ENCODE measurements around the gene DDR2. TPM values are rescaled to one million over a fixed set of nuclear protein-coding genes. Genes with fewer than 3 reads are reported as not detected.

Gene DDR2
- total RNA-seq, 1 experiment from 2014 or later = 0.52 TPM

DNA sequence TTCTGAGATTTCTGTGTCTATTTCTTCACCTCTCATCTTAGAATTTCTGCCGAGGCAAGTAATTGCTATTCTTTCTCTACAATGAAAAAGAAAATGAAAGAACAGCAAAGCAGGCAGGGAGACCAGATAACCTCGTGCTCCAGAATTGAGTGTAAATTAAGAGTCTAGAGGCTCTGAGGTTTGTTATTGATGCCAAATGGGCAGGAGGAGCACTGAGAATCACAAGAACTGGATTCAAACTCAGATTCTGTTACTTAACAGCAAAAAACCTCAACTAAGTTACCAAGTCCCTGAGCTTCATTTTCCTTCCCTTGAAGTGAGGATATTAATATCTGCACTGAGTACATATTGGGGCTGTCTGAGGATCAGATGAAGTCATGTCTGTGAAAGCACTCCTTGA, 5.5 kb upstream of the DDR2 start:
- no peaks in the 10 kb centered on the region for H3K27me3 ChIP-seq (ENCODE audit: insufficient read depth, low read length)
- no peak overlapping the region for H4K91ac ChIP-seq (ENCODE audit: insufficient read length, low read depth, low read length)
- no peak overlapping the region for H3K56ac ChIP-seq (ENCODE audit: insufficient read length, low read depth, low read length)
- H2BK20ac ChIP-seq (ENCODE audit: low read depth, low read length, poor library complexity, severe bottlenecking) = no peak overlapping the region
- H2BK15ac ChIP-seq (ENCODE audit: low read depth, low read length) = no peak overlapping the region
- TF ChIP-seq, protein P1, sequence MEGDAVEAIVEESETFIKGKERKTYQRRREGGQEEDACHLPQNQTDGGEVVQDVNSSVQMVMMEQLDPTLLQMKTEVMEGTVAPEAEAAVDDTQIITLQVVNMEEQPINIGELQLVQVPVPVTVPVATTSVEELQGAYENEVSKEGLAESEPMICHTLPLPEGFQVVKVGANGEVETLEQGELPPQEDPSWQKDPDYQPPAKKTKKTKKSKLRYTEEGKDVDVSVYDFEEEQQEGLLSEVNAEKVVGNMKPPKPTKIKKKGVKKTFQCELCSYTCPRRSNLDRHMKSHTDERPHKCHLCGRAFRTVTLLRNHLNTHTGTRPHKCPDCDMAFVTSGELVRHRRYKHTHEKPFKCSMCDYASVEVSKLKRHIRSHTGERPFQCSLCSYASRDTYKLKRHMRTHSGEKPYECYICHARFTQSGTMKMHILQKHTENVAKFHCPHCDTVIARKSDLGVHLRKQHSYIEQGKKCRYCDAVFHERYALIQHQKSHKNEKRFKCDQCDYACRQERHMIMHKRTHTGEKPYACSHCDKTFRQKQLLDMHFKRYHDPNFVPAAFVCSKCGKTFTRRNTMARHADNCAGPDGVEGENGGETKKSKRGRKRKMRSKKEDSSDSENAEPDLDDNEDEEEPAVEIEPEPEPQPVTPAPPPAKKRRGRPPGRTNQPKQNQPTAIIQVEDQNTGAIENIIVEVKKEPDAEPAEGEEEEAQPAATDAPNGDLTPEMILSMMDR (conservative IDR thresholded peaks at IDR 0.05) = no peak
- no peak overlapping the region for H4K8ac ChIP-seq (replicated peaks; ENCODE audit: insufficient read length, low read depth, low read length)
- WGBS (ENCODE audit: extremely low coverage, insufficient read length, low lambda C conversion rate) = no CpG with 5 or more reads among the region's 2 CpGs
- no peak overlapping the region for H3K4me2 ChIP-seq (ENCODE audit: insufficient read depth, insufficient read length, low read length)
- no peak overlapping the region for H3K23ac ChIP-seq (ENCODE audit: insufficient read length, low read depth, low read length)
- H4K20me1 ChIP-seq (ENCODE audit: control insufficient read depth, insufficient read depth, insufficient read length) = no peaks in the 10 kb centered on the region
- no peak overlapping the region for H3K27ac ChIP-seq (ENCODE audit: insufficient read length, low read depth, low read length)
- H3K4me1 ChIP-seq (ENCODE audit: insufficient read depth, low read length) = no peaks in the 10 kb centered on the region
- H3K9ac ChIP-seq (ENCODE audit: extremely low read depth, insufficient read length, low read length) = no peak overlapping the region
- Mint-ChIP-seq H3K4me3 (no peak overlapping the region), H3K27me3 (ENCODE audit: low read depth) (peaks cover 2% of the 10 kb centered on the region; the same call in 1 of the 2 replicates), H3K27ac (no peak overlapping the region), H3K36me3 (ENCODE audit: insufficient read depth in 1 of 3, low read depth in 3 of 3) (no peaks in the 10 kb centered on the region), H3K4me1 (peaks cover 3 to 4% of the 10 kb centered on the region in 2 experiments; a peak in 3 of 4 replicates), H3K9me3 (no peaks in the 10 kb centered on the region)
- no peak overlapping the region for H2AFZ ChIP-seq (ENCODE audit: low read length)
- no peak overlapping the region for H2BK120ac ChIP-seq (ENCODE audit: low read depth, low read length, poor library complexity, severe bottlenecking)
- no peak overlapping the region for H2BK5ac ChIP-seq (ENCODE audit: insufficient read length, low read length)
- H2BK12ac ChIP-seq (ENCODE audit: insufficient read length, low read depth, low read length) = no peak overlapping the region
- no peak for DNase-seq
- H3K9me3 ChIP-seq (ENCODE audit: control insufficient read depth, low read depth, low read length) = no peaks in the 10 kb centered on the region
- no peak overlapping the region for H3K18ac ChIP-seq (ENCODE audit: insufficient read length, low read depth, low read length)
- no peak overlapping the region for H3K4ac ChIP-seq (ENCODE audit: low read depth, low read length)
- H3K79me1 ChIP-seq (ENCODE audit: insufficient read depth, low read depth, low read length, poor library complexity, severe bottlenecking) = no peaks in the 10 kb centered on the region
- no peaks in the 10 kb centered on the region for H3K23me2 ChIP-seq (ENCODE audit: insufficient read length, low read depth, low read length, poor library complexity, severe bottlenecking)
- H3K14ac ChIP-seq (ENCODE audit: insufficient read depth, low read length) = no peak overlapping the region
- H4K5ac ChIP-seq (ENCODE audit: insufficient read length, low read depth, low read length) = no peak overlapping the region
- no peaks in the 10 kb centered on the region for H3K79me2 ChIP-seq (ENCODE audit: insufficient read depth, low read length)
- no peak overlapping the region for H2AK5ac ChIP-seq (ENCODE audit: insufficient read length, low read length)
- H3T11ph ChIP-seq (ENCODE audit: low read length) = no peak overlapping the region
